HCT116 (cell line): Measurements from ENCODE around the gene MINK1. TPM values are rescaled to one million over a fixed set of nuclear protein-coding genes. Genes with fewer than 3 reads are reported as not detected.

Experiments used
- ATAC-seq: fragments of 200-7000 bp; cut with Tn5 transposase; 2 replicates; pipeline ENCODE4 v1.9.1; 2020; ENCODE audit warnings: mild to moderate bottlenecking, moderate library complexity
- BruUV-seq: library from RNA; stranded (reverse); fragments of 400-500 nt; replicated peaks from 2 replicates; lab custom pipeline; 2021; lab: Mats Ljungman, UMichigan
- CTCF ChIA-PET: fragments of 300-600 bp; sonication (Branson Sonifier 250); formaldehyde crosslinking; loops from one replicate; lab custom pipeline; 2021; ENCODE audit warnings: antibody characterized with exemption; lab: Charles Lee
- POLR2A ChIA-PET: fragments of 300-600, 350-600 bp; sonication (Branson Sonifier 250); formaldehyde crosslinking; loops from one replicate; lab custom pipeline; 2021; ENCODE audit warnings: antibody characterized with exemption; lab: Charles Lee
- RAD21 ChIA-PET, 2 experiments: fragments of 300-600 bp; sonication (Branson Sonifier 250); formaldehyde crosslinking; loops; one replicate each; lab custom pipeline; 2023; ENCODE audit warnings: low total read pairs in 2 of 2; ENCODE audit not compliant: uncharacterized antibody in 2 of 2, unreplicated experiment in 2 of 2, low non-redundant PET in 1 of 2; lab: Charles Lee
- DNase-seq: peaks from one replicate; pipeline ENCODE4 v3.0.0-alpha.2; 2010; ENCODE audit warnings: low read depth, low spot score
- H2AFZ ChIP-seq: fragments of 200-600 bp; shearing (Covaris generic), sonication (generic); 2 replicates; pipeline ENCODE4 v1.6.1; 2017; ENCODE audit warnings: low read depth, mixed run types, mixed read lengths, antibody characterized with exemption, low read length; ENCODE audit not compliant: poor library complexity, severe bottlenecking
- H3K27ac ChIP-seq: 2 replicates; pipeline ENCODE4 v1.5.1; 2012; ENCODE audit warnings: low read depth, low read length
- H3K27me3 ChIP-seq: fragments of 200-600 bp; sonication (generic); 2 replicates; pipeline ENCODE4 v1.6.1; 2016; ENCODE audit warnings: mixed run types, low read length, mixed read lengths; ENCODE audit not compliant: insufficient read depth
- H3K36me3 ChIP-seq, 2 experiments: fragments of 200-500 bp in 1 of 2; fragments of 200-600 bp in 1 of 2; sonication (Bioruptor generic) in 1 of 2; sonication (generic) in 1 of 2; 2 replicates each; pipeline versions ENCODE4 v1.5.1 to v1.6.1; 2014 to 2016; ENCODE audit warnings: low read length in 2 of 2, inconsistent platforms in 1 of 2, mixed read lengths in 1 of 2, mixed run types in 1 of 2; ENCODE audit not compliant: insufficient read depth in 2 of 2, control insufficient read depth in 1 of 2
- H3K4me1 ChIP-seq, 2 experiments: fragments of 200-600 bp in 1 of 2; sonication (generic) in 1 of 2; 2 replicates each; pipeline versions ENCODE4 v1.5.1 to v1.6.1; 2012 to 2017; ENCODE audit warnings: low read length in 2 of 2, inconsistent platforms in 1 of 2, mild to moderate bottlenecking in 1 of 2, mixed read lengths in 1 of 2, mixed run types in 1 of 2, moderate library complexity in 1 of 2; ENCODE audit not compliant: insufficient read depth in 2 of 2, control insufficient read depth in 1 of 2
- H3K4me2 ChIP-seq: fragments of 200-600 bp; sonication (generic); 2 replicates; pipeline ENCODE4 v1.6.1; 2017; ENCODE audit warnings: mixed run types, low read length, mixed read lengths
- H3K4me3 ChIP-seq, 2 experiments: fragments of 200-600 bp in 1 of 2; sonication (generic) in 1 of 2; replicated peaks in 1 of 2; 2 replicates each; pipeline ENCODE4 v1.5.1; 2011 to 2016; ENCODE audit warnings: low read length in 2 of 2, control low read depth in 1 of 2, low read depth in 1 of 2, mild to moderate bottlenecking in 1 of 2, mixed read lengths in 1 of 2, mixed run types in 1 of 2
- H3K79me2 ChIP-seq: fragments of 200-600 bp; sonication (generic); 2 replicates; pipeline ENCODE4 v1.6.1; 2017; ENCODE audit warnings: mild to moderate bottlenecking, mixed run types, low read length, moderate library complexity, mixed read lengths; ENCODE audit not compliant: insufficient read depth
- H3K9ac ChIP-seq: fragments of 200-600 bp; sonication (generic); 2 replicates; pipeline ENCODE4 v1.6.1; 2016; ENCODE audit warnings: low read length, mixed read lengths
- H3K9me2 ChIP-seq: fragments of 200-600 bp; sonication (generic), shearing (Covaris generic); 2 replicates; pipeline ENCODE4 v1.6.1; 2017; ENCODE audit warnings: mixed run types, mild to moderate bottlenecking, moderate library complexity; ENCODE audit not compliant: insufficient read depth
- H3K9me3 ChIP-seq, 2 experiments: fragments of 200-500 bp in 1 of 2; fragments of 200-600 bp in 1 of 2; sonication (Bioruptor generic) in 1 of 2; sonication (generic) in 1 of 2; 2 replicates each; pipeline ENCODE4 v1.6.1; 2014 to 2017; ENCODE audit warnings: low read length in 2 of 2, mixed read lengths in 2 of 2, inconsistent platforms in 1 of 2, low read depth in 1 of 2, mild to moderate bottlenecking in 1 of 2, mixed run types in 1 of 2, moderate library complexity in 1 of 2; ENCODE audit not compliant: control insufficient read depth in 1 of 2, insufficient read depth in 1 of 2
- H4K20me1 ChIP-seq: fragments of 200-600 bp; sonication (generic), shearing (Covaris generic); 2 replicates; pipeline ENCODE4 v1.6.1; 2017; ENCODE audit warnings: mixed run types, mild to moderate bottlenecking, moderate library complexity; ENCODE audit not compliant: insufficient read depth
- CBX3 ChIP-seq: IDR thresholded peaks from 2 replicates; pipeline ENCODE4 v1.6.1; 2012; ENCODE audit warnings: low read depth
- CTCF ChIP-seq, 3 experiments: fragments of 200-600 bp in 1 of 3; sonication (generic) in 1 of 3; IDR thresholded peaks in 2 of 3; conservative IDR thresholded peaks in 1 of 3; 2 replicates each; pipeline ENCODE4 v1.5.1; 2012 to 2017; ENCODE audit warnings: low read depth in 2 of 3, low read length in 2 of 3, antibody characterized with exemption in 1 of 3, borderline replicate concordance in 1 of 3, control low read depth in 1 of 3, mild to moderate bottlenecking in 1 of 3, mixed read lengths in 1 of 3, mixed run types in 1 of 3, moderate library complexity in 1 of 3; ENCODE audit not compliant: insufficient read depth in 1 of 3
- EZH2 ChIP-seq: fragments of 200-600 bp; sonication (generic); IDR thresholded peaks from 2 replicates; pipeline ENCODE4 v1.6.1; 2017; ENCODE audit warnings: antibody characterized with exemption, mixed run types
- EZH2phosphoT487 ChIP-seq: fragments of 200-600 bp; IDR thresholded peaks from 2 replicates; pipeline ENCODE4 v1.6.1; 2018; ENCODE audit warnings: antibody characterized with exemption, borderline replicate concordance
- FOSL1 ChIP-seq: IDR thresholded peaks from 2 replicates; pipeline ENCODE4 v1.6.1; 2012; ENCODE audit warnings: low read depth
- SIN3A ChIP-seq: IDR thresholded peaks from 2 replicates; pipeline ENCODE4 v1.6.1; 2012; ENCODE audit warnings: low read depth
- SP1 ChIP-seq: IDR thresholded peaks from 2 replicates; pipeline ENCODE4 v1.6.1; 2012; ENCODE audit warnings: low read depth
- TCF7L2 ChIP-seq: IDR thresholded peaks from 2 replicates; pipeline ENCODE4 v1.7.0; 2011; ENCODE audit warnings: borderline replicate concordance, inconsistent platforms; ENCODE audit not compliant: insufficient read depth, insufficient read length; ENCODE audit errors: extremely low read depth
- YY1 ChIP-seq: IDR thresholded peaks from 2 replicates; pipeline ENCODE4 v1.6.1; 2011; ENCODE audit warnings: low read length, low read depth, moderate library complexity, mild to moderate bottlenecking; ENCODE audit not compliant: insufficient replicate concordance; ENCODE audit errors: extremely low read depth
- ZBTB33 ChIP-seq: IDR thresholded peaks from 2 replicates; pipeline ENCODE4 v1.6.1; 2011; ENCODE audit warnings: mild to moderate bottlenecking, low read length, moderate library complexity; ENCODE audit not compliant: insufficient replicate concordance; ENCODE audit errors: extremely low read depth
- ZFX ChIP-seq: fragments of 450-650 bp; IDR thresholded peaks from 2 replicates; pipeline ENCODE4 v1.6.1; 2017
- ZNF274 ChIP-seq: fragments of 200-500 bp; sonication (Bioruptor generic); IDR thresholded peaks from 2 replicates; pipeline ENCODE4 v1.6.1; 2014; ENCODE audit warnings: mild to moderate bottlenecking, low read depth, low read length, inconsistent platforms
- intact Hi-C: fragments of 100-400 bp; cut with micrococcal nuclease; formaldehyde crosslinking; loops from 2 replicates; pipeline ENCODE4 v1.10.0; 2022
- total RNA-seq: library from RNA; stranded (reverse); gene quantifications from one replicate; pipeline ENCODE4 v1.2.1, GENCODE V29; 2021; ENCODE audit not compliant: unreplicated experiment
- TF ChIP-seq, protein P1 (sequence below): IDR thresholded peaks from 2 replicates; pipeline ENCODE4 v1.6.1; 2012
- TF ChIP-seq, protein P2 (sequence below): IDR thresholded peaks from 2 replicates; pipeline ENCODE4 v1.6.1; 2012

Gene MINK1
- total RNA-seq, 1 experiment from 2014 or later: 85.2 TPM

DNA sequence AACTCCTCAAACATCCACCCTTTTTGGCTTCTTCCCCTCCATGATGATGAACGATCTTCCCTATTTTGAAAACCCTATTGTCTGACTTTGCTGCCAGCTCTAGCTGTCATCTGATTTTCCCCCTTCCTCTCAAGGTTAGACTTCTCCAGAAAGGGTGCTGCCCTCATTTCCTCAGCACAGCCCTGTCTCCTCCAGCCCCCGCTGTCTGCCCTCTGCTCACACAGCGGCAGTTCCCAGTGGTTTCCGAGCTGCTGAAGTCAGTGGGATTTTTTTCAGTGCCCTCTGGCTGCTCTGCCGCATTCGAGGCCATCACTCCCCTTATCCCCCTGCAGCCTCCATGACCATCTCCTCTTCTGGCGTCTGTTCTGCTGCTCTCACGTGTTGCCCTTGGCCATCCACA lies 39.6 kb downstream of the MINK1 start:
- peaks cover 14% of the 10 kb centered on the region for H3K79me2 ChIP-seq
- H3K36me3 ChIP-seq: 0 out of 4 replicates have a peak, but pooled peaks cover 0 to 4% of the 10 kb centered on the region in 2 experiments
- ChIA-PET CTCF (no interaction called here), RAD21 (no interaction called here), POLR2A (no interaction called here)
- H3K27ac ChIP-seq: no peak overlapping the region
- no peaks in the 10 kb centered on the region for H4K20me1 ChIP-seq
- no peaks in the 10 kb centered on the region for H3K9me2 ChIP-seq
- no TSS peak for BruUV-seq
- TF ChIP-seq EZH2 (no peak), FOSL1 (no peak), SIN3A (no peak), CTCF (IDR thresholded peaks at IDR 0.05 in 2 of 3, conservative IDR thresholded peaks at IDR 0.05 in 1 of 3; ENCODE audit: borderline replicate concordance in 1 of 3, insufficient read depth in 1 of 3, low read depth in 2 of 3, low read length in 2 of 3) (no peak), EZH2phosphoT487 (no peak), ZBTB33 (no peak), ZFX (no peak), YY1 (no peak), CBX3 (no peak), ZNF274 (no peak), SP1 (no peak), TCF7L2 (no peak)
- TF ChIP-seq, protein P1, sequence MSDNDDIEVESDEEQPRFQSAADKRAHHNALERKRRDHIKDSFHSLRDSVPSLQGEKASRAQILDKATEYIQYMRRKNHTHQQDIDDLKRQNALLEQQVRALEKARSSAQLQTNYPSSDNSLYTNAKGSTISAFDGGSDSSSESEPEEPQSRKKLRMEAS: no peak
- TF ChIP-seq, protein P2, sequence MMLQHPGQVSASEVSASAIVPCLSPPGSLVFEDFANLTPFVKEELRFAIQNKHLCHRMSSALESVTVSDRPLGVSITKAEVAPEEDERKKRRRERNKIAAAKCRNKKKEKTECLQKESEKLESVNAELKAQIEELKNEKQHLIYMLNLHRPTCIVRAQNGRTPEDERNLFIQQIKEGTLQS: no peak
- no peaks in the 10 kb centered on the region for H3K27me3 ChIP-seq
- ATAC-seq: no peak
- DNase-seq: no peak
- no peak overlapping the region for H3K4me3 ChIP-seq
- H3K4me2 ChIP-seq: no peak overlapping the region
- no peaks in the 10 kb centered on the region for H3K9me3 ChIP-seq
- no peaks in the 10 kb centered on the region for H3K4me1 ChIP-seq
- no peak overlapping the region for H3K9ac ChIP-seq
- H2AFZ ChIP-seq: no peak overlapping the region
- intact Hi-C loops: no loop called here
